Smooth muscle cell of the coronary artery (primary cell): ENCODE results near the gene OR5C1. TPM values are rescaled to one million over a fixed set of nuclear protein-coding genes. Genes with fewer than 3 reads are reported as not detected.

Source experiments
- total RNA-seq: library from RNA; depleted of rRNA; stranded (reverse); fragments of >200 nt; gene quantifications from 2 replicates; pipeline ENCODE4 v1.2.3, GENCODE V29; 2014; ENCODE audit warnings: low replicate concordance

OR5C1 gene
- total RNA-seq = not detected in 2 replicates

GRCh38 chr9:122788831-122789230 lies at the start of gene OR5C1:
TSS of gene OR5C1 (plus strand) at chr9:122788933. CDS start at chr9:122788933, 0 bp downstream.

DNA sequence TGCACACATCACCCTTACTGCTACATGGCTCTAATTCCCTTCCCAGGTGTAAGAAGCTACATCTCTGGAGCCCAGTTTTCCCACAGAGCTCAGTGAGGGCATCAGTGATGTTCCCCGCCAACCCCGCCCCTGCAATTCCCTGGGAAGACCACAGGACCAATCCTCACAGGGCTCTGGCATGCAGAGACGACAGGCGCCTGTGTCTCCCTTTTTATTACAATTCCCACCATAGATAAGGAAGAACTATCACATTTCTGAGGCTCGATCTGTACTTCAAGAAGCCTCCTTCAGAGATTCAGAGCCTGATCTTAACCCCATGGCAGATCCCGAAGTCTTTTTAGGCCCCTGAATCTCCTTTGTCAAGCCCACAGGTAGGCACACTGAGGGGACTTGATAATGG lies 46.7 kb upstream of the OR5C1 start, which contains the start of gene OR1L6:
OR1L6 (plus strand) TSS at position 301 of the 400 bp plus-strand sequence. CDS start 7,545 bp downstream, outside the sequence.

GRCh38 chr9:122800066-122801060 lies 11.6 kb downstream of the OR5C1 start, which contains the start of gene OR1K1:
TSS of gene OR1K1 (plus strand) at chr9:122800123. CDS start at chr9:122800123, 0 bp downstream.

Other genes starting within 250 kb of the OR5C1 start
- 0.30 and 0.35 TPM in 2 replicates for gene OR1N2, start 235.8 kb upstream of the OR5C1 start, total RNA-seq
- not detected in 2 replicates for gene OR1L8, start 205.5 kb upstream of the OR5C1 start, total RNA-seq
- 0.08 and 1.2 TPM in 2 replicates for gene OR1Q1, start 174.2 kb upstream of the OR5C1 start, total RNA-seq
- 0.08 TPM in 1 of 2 replicates, not detected in the other for gene OR1B1, start 131.3 kb upstream of the OR5C1 start, total RNA-seq
- not detected in 2 replicates for gene OR1L1, start 127.2 kb upstream of the OR5C1 start, total RNA-seq
- gene OR1L3, start 113.8 kb upstream of the OR5C1 start, total RNA-seq = not detected in 2 replicates
- not detected in 2 replicates for gene OR1L4, start 64.9 kb upstream of the OR5C1 start, total RNA-seq
- gene OR1L6, start 46.6 kb upstream of the OR5C1 start, total RNA-seq = 0.23 TPM in 1 of 2 replicates, not detected in the other
- not detected in 2 replicates for gene OR1K1, start 11.2 kb downstream of the OR5C1 start, total RNA-seq
- 41.3 and 79.8 TPM in 2 replicates for gene PDCL, start 39.7 kb downstream of the OR5C1 start, total RNA-seq
- 33.3 and 38.3 TPM in 2 replicates for gene RC3H2, start 116.4 kb downstream of the OR5C1 start, total RNA-seq
- 4.8 and 11.0 TPM in 2 replicates for gene ZBTB6, start 124.4 kb downstream of the OR5C1 start, total RNA-seq
- 1.4 and 1.8 TPM in 2 replicates for gene ZBTB26, start 142.6 kb downstream of the OR5C1 start, total RNA-seq
- 30.7 and 37.9 TPM in 2 replicates for gene RABGAP1, start 152.1 kb downstream of the OR5C1 start, total RNA-seq
- gene GPR21, start 244.7 kb downstream of the OR5C1 start, total RNA-seq = 0.83 and 2.6 TPM in 2 replicates